HEK293T (cell line): ENCODE data around the gene KIF5A.

Experiments used
- ARNT ChIP-seq: fragments of 450-650 bp; IDR thresholded peaks from 2 replicates; pipeline ENCODE4 v1.6.1; 2017; ENCODE audit warnings: mild to moderate bottlenecking
- BHLHE40 ChIP-seq: fragments of 450-650 bp; IDR thresholded peaks from 2 replicates; pipeline ENCODE4 v1.6.1; 2016; ENCODE audit warnings: mild to moderate bottlenecking, moderate library complexity, borderline replicate concordance
- ELF4 ChIP-seq: fragments of 450-650 bp; IDR thresholded peaks from 2 replicates; pipeline ENCODE4 v1.6.1; 2017; ENCODE audit warnings: antibody characterized with exemption
- FOXA1 ChIP-seq: fragments of 450-650 bp; IDR thresholded peaks from 2 replicates; pipeline ENCODE4 v1.6.1; 2016; ENCODE audit warnings: mild to moderate bottlenecking
- FOXK2 ChIP-seq: fragments of 450-650 bp; IDR thresholded peaks from 2 replicates; pipeline ENCODE4 v1.6.1; 2016; ENCODE audit warnings: mild to moderate bottlenecking
- FOXM1 ChIP-seq: fragments of 450-650 bp; IDR thresholded peaks from 2 replicates; pipeline ENCODE4 v1.6.1; 2017; ENCODE audit warnings: mild to moderate bottlenecking, borderline replicate concordance
- HDGF ChIP-seq: fragments of 450-650 bp; IDR thresholded peaks from 2 replicates; pipeline ENCODE4 v1.6.1; 2017; ENCODE audit warnings: antibody characterized with exemption, borderline replicate concordance
- L3MBTL2 ChIP-seq: fragments of 450-650 bp; conservative IDR thresholded peaks from 2 replicates; pipeline ENCODE4 v1.6.1; 2016; ENCODE audit warnings: mild to moderate bottlenecking
- LEF1 ChIP-seq: fragments of 450-650 bp; IDR thresholded peaks from 2 replicates; pipeline ENCODE4 v1.6.1; 2017; ENCODE audit warnings: mild to moderate bottlenecking, borderline replicate concordance
- NFRKB ChIP-seq: fragments of 450-650 bp; IDR thresholded peaks from 2 replicates; pipeline ENCODE4 v1.6.1; 2016; ENCODE audit warnings: mild to moderate bottlenecking, moderate library complexity
- PKNOX1 ChIP-seq: fragments of 450-650 bp; IDR thresholded peaks from 2 replicates; pipeline ENCODE4 v1.6.1; 2016
- SP1 ChIP-seq: fragments of 450-650 bp; IDR thresholded peaks from 2 replicates; pipeline ENCODE4 v1.6.1; 2017
- SUZ12 ChIP-seq: fragments of 450-650 bp; IDR thresholded peaks from 2 replicates; pipeline ENCODE4 v1.6.1; 2016; ENCODE audit warnings: mild to moderate bottlenecking
- TARDBP ChIP-seq: fragments of 450-650 bp; IDR thresholded peaks from 2 replicates; pipeline ENCODE4 v1.6.1; 2016

- TF ChIP-seq BHLHE40 (no peak), NFRKB (no peak), FOXA1 (no peak), SUZ12 (no peak), FOXK2 (no peak), HDGF (no peak), PKNOX1 (no peak), L3MBTL2 (no peak), FOXM1 (no peak), SP1 (no peak), ELF4 (no peak), TARDBP (no peak), ARNT (no peak), LEF1 (no peak)
Measured at GRCh38 chr12:57571926-57572762, 22.3 kb downstream of the KIF5A start.
